WERI-Rb-1 (cell line): Measurements from ENCODE around the gene PTK7.

Source experiments
- DNase-seq: peaks from one replicate; pipeline ENCODE4 v3.0.0-alpha.2; 2020
- H3K27ac ChIP-seq: fragments of 250-450 bp; sonication (Bioruptor Pico); 2 replicates; pipeline ENCODE4 v1.5.1; 2020; ENCODE audit warnings: mild to moderate bottlenecking, moderate library complexity
- H3K27me3 ChIP-seq: fragments of 250-450 bp; sonication (Bioruptor Pico); 2 replicates; pipeline ENCODE4 v1.5.1; 2021; ENCODE audit warnings: mild to moderate bottlenecking, low read depth, moderate library complexity; ENCODE audit not compliant: insufficient read depth, severe bottlenecking
- H3K36me3 ChIP-seq: fragments of 250-450 bp; sonication (Bioruptor Pico); 2 replicates; pipeline ENCODE4 v1.5.1; 2020; ENCODE audit warnings: mild to moderate bottlenecking, moderate library complexity
- H3K4me3 ChIP-seq: 2 replicates; pipeline ENCODE4 v1.5.1; 2011; ENCODE audit warnings: low read depth, mild to moderate bottlenecking, control low read depth, low read length
- H3K9me3 ChIP-seq: fragments of 250-450 bp; sonication (Bioruptor Pico); 2 replicates; pipeline ENCODE4 v1.5.1; 2021; ENCODE audit warnings: mild to moderate bottlenecking, moderate library complexity; ENCODE audit not compliant: severe bottlenecking
- TF ChIP-seq, protein P1 (sequence below): IDR thresholded peaks from 2 replicates; pipeline ENCODE4 v1.5.1; 2011; ENCODE audit warnings: low read depth, mild to moderate bottlenecking, control low read depth, inconsistent platforms, low read length

PTK7 gene

DNA sequence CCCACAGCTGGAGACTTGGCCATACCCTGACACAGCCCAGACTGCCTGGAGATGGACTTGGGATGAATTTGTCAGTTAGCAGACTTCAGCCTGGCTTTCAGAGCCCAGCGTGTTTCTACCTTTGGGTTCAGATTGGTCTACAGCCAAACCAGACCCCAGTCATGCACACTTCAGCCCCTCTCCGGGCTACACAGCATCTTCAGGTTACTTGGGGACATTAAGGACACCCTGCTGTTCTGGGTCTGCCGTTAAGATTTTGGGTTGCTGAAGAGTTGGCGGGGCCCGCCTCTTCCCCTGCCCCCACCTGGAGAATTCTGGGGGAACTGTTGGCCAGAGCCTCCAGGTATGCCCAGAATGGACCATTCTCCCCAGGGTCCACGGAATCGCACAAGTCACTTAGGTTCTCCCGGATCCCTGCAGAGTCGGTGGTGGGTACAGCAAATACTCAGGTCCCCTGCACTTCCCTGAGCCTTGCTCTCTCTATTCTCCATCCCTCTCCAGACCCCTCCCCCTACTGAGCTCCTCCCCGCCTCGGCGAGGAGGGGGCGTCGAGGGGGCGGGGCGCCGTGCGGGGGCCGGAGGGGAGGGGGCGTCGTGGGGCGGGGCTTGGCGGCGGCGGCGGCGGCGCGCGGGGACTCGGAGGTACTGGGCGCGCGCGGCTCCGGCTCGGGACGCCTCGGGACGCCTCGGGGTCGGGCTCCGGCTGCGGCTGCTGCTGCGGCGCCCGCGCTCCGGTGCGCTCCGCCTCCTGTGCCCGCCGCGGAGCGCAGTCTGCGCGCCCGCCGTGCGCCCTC lies at the start of gene PTK7:
PTK7 (plus strand) TSS at position 645 of the 794 bp plus-strand sequence. CDS start 175 bp downstream, outside the sequence.
- TF ChIP-seq, protein P1, sequence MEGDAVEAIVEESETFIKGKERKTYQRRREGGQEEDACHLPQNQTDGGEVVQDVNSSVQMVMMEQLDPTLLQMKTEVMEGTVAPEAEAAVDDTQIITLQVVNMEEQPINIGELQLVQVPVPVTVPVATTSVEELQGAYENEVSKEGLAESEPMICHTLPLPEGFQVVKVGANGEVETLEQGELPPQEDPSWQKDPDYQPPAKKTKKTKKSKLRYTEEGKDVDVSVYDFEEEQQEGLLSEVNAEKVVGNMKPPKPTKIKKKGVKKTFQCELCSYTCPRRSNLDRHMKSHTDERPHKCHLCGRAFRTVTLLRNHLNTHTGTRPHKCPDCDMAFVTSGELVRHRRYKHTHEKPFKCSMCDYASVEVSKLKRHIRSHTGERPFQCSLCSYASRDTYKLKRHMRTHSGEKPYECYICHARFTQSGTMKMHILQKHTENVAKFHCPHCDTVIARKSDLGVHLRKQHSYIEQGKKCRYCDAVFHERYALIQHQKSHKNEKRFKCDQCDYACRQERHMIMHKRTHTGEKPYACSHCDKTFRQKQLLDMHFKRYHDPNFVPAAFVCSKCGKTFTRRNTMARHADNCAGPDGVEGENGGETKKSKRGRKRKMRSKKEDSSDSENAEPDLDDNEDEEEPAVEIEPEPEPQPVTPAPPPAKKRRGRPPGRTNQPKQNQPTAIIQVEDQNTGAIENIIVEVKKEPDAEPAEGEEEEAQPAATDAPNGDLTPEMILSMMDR: no peak
- no peaks in the 10 kb centered on the region for H3K9me3 ChIP-seq
- peaks cover 33% of the 10 kb centered on the region for H3K36me3 ChIP-seq
- H3K27me3 ChIP-seq: no peaks in the 10 kb centered on the region
- peak; percentile 95 for DNase-seq
- H3K4me3 ChIP-seq: peak within 1 kb of the TSS; percentile 78
- H3K27ac ChIP-seq: peak within 1 kb of the TSS; percentile 88

DNA sequence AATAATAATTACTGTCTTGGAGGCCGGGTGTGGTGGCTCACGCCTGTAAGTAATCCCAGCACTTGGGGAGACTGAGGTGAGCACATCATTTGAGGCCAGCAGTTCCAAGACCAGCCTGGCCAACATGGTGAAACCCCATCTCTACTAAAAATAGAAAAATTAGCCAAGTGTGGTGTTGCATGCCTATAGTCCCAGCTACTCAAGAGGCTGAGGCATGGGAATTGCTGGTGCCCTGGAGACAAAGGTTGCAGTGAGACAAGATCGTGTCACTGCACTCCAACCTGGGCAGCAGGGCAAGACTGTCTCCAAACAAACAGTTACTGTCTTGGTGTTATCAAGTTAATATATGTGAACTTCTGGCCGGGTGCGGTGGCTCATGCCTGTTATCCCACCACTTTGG lies 49.7 kb upstream of the PTK7 start:
- no peaks in the 10 kb centered on the region for H3K27me3 ChIP-seq
- no peak for DNase-seq
- H3K9me3 ChIP-seq: no peaks in the 10 kb centered on the region
- peaks cover 87% of the 10 kb centered on the region for H3K36me3 ChIP-seq
- TF ChIP-seq, protein P1: no peak
- H3K4me3 ChIP-seq: no peak overlapping the region
- H3K27ac ChIP-seq: no peak overlapping the region

DNA sequence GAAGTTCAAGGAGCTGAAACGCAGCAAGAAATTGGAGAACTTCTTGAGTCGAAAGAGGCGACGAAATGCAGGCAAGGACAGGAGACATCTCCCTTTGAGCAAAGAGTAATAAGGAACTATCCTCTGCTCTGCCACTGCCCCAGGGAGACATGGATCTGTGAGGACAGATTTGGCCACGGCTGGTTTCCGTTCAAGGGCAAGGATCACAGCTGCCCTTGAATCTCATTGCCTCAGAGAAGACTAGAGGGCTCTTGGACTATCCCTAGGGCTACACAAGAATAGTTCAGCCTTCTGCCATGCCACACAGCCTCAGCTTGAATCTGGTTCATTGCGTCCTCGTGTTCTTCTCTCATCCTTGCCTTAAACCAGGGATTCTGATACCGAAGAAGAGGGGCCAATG lies 47.0 kb upstream of the PTK7 start:
- peaks cover 99% of the 10 kb centered on the region for H3K36me3 ChIP-seq
- TF ChIP-seq, protein P1: no peak
- H3K27ac ChIP-seq: no peak overlapping the region
- H3K27me3 ChIP-seq: no peaks in the 10 kb centered on the region
- H3K9me3 ChIP-seq: no peaks in the 10 kb centered on the region
- DNase-seq: no peak
- no peak overlapping the region for H3K4me3 ChIP-seq

DNA sequence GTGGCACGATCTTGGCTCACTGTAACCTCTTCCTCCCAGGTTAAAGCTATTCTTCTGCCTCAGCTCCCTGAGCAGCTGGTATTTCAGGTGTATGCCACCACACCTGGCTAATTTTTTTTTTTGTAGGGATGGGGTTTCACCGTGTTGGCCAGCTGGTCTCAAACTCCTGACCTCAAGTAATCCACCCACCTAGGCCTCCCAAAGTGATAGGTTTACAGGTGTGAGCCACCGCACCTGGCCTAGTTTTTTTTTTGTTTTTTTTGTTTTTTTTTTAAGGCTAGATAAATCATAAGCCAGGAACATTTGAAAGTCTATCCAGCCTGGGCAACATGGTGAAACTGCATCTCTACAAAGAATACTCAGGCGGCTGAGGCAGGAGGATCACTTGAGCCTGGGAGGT lies 43.8 kb upstream of the PTK7 start:
- Histone ChIP-seq H3K36me3 (peaks cover 97% of the 10 kb centered on the region), H3K27me3 (no peaks in the 10 kb centered on the region), H3K27ac (no peak overlapping the region), H3K4me3 (no peak overlapping the region), H3K9me3 (no peaks in the 10 kb centered on the region)
- no peak for DNase-seq
- TF ChIP-seq, protein P1: no peak

DNA sequence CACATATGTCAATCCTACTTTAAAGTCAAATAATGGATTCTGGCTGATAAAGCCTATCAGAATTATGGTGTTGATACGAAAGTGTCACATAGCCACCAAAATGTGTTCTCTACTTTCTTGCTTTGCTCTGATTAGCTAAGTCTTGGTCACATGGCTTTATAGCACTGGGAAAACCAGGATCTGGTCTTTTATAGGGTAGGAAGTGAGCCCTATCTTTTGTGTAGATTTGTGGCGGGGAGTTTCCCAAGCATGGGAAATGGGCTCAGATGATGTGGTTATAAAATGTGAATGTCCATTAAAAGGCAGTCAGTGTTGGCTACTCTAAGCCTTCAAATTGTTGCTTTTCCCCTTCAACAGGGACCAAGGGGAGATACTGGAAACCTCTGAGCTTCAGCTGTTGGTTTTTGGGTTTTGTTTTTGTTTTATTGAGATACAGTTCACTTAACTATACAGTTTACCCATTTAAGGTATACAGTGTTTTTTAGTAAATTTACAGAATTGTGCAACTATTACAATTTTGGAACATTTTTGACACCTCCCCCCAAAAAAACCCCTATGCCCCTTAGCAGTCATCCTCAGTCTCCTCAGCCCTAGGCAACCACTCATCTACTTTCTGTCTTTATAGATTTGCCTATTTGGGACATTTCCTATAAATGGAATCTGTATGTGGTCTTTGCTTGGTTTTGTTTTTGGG lies 42.5 kb upstream of the PTK7 start:
- DNase-seq: no peak
- Histone ChIP-seq H3K27ac (no peak overlapping the region), H3K36me3 (peaks cover 97% of the 10 kb centered on the region), H3K27me3 (no peaks in the 10 kb centered on the region), H3K9me3 (no peaks in the 10 kb centered on the region), H3K4me3 (no peak overlapping the region)
- TF ChIP-seq, protein P1: no peak
